Vagina (tissue), 2 donors: ENCODE measurements around the gene TNS1. TPM values are rescaled to one million over a fixed set of nuclear protein-coding genes. Genes with fewer than 3 reads are reported as not detected.

Experiments used
- DNase-seq, 2 donors: peaks; one replicate each; pipeline ENCODE4 v3.0.0-alpha.2; 2017; ENCODE audit errors: extremely low spot score in 2 of 2
- H3K27ac ChIP-seq: fragments of 200-600 bp; sonication (generic); one replicate; pipeline ENCODE4 v1.5.1; 2019
- H3K27me3 ChIP-seq: fragments of 200-600 bp; sonication (generic); one replicate; pipeline ENCODE4 v1.5.1; 2019
- H3K36me3 ChIP-seq, 2 donors: fragments of 200-600 bp; sonication (generic); one replicate each; pipeline ENCODE4 v1.5.1; 2017 to 2019
- H3K4me1 ChIP-seq: fragments of 200-600 bp; sonication (generic); one replicate; pipeline ENCODE4 v1.5.1; 2019
- H3K4me3 ChIP-seq, 2 donors: fragments of 200-600 bp; sonication (generic); 1 replicate in 1 of 2; 2 replicates in 1 of 2; pipeline ENCODE4 v1.5.1; 2016 to 2019
- H3K9me3 ChIP-seq: fragments of 200-600 bp; sonication (generic); one replicate; pipeline ENCODE4 v1.5.1; 2019
- POLR2A ChIP-seq, 2 donors: fragments of 450-650 bp; IDR thresholded peaks; one replicate each; pipeline ENCODE4 v1.6.1; 2017; ENCODE audit warnings: antibody characterized with exemption in 2 of 2, mild to moderate bottlenecking in 2 of 2, moderate library complexity in 2 of 2
- POLR2AphosphoS5 ChIP-seq, 2 donors: sonication (generic); formaldehyde crosslinking; IDR thresholded peaks; one replicate each; pipeline ENCODE4 v1.9.0; 2017; ENCODE audit warnings: antibody characterized with exemption in 2 of 2, mild to moderate bottlenecking in 2 of 2, low read depth in 1 of 2; ENCODE audit not compliant: insufficient read depth in 1 of 2
- intact Hi-C: fragments of 100-400 bp; cut with DNase I; formaldehyde crosslinking; loops from one replicate; pipeline ENCODE4 v1.15.1; 2023
- total RNA-seq: library from RNA; depleted of rRNA; stranded (reverse); fragments of >200 nt; gene quantifications from one replicate; pipeline ENCODE4 v1.2.3, GENCODE V29; 2016
- TF ChIP-seq, protein P1 (sequence below), 3 experiments: fragments of 450-650 bp in 2 of 3; fragments of 200-600 bp in 1 of 3; sonication (generic) in 1 of 3; IDR thresholded peaks; one replicate each; pipeline ENCODE4 v1.5.1; 2017 to 2019; ENCODE audit warnings: antibody characterized with exemption in 3 of 3, mild to moderate bottlenecking in 2 of 3, moderate library complexity in 2 of 3

Gene TNS1
- total RNA-seq, 1 donor from 2014 or later: 216 TPM

DNA sequence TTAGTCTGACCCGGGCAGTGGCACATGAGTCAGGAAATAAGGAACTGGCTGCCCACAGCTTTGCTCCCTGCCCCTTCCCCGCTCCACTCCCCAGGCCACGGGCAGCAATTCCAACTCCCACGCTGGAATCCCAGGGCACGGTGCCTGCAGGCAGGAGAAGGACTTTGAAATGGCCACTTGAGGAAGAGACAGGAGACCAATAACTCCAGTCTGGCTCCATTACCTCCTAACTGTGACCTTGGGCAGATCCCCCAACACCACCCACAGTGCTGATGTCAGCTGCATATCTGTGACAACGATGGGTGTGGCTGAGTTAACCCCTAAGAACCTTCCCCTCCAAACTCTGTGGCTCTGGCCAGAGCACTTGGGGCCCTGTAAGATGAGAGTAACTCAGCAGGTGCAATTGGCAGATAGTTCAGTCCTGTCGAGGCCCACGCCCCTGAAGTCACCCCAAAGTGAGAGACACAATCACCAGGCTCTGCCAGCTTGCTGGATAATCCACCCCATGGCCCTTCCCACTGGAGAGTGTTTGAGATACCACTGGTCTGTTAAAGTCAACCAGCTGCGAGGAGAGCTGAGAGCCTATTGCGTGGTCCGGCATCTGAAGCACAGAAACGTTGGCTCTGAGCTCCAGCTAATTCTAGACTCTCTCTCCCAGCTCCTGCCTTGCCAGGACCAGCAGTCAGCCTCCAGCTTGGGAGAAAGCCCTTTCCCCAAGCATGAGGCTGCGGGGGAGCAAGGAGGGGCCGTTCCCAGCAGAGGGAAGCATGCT is 175.2 kb downstream of the TNS1 start:
- H3K36me3 ChIP-seq: peaks cover 0 to 41% of the 10 kb centered on the region in 2 donors
- H3K9me3 ChIP-seq: no peaks in the 10 kb centered on the region
- TF ChIP-seq, protein P1, sequence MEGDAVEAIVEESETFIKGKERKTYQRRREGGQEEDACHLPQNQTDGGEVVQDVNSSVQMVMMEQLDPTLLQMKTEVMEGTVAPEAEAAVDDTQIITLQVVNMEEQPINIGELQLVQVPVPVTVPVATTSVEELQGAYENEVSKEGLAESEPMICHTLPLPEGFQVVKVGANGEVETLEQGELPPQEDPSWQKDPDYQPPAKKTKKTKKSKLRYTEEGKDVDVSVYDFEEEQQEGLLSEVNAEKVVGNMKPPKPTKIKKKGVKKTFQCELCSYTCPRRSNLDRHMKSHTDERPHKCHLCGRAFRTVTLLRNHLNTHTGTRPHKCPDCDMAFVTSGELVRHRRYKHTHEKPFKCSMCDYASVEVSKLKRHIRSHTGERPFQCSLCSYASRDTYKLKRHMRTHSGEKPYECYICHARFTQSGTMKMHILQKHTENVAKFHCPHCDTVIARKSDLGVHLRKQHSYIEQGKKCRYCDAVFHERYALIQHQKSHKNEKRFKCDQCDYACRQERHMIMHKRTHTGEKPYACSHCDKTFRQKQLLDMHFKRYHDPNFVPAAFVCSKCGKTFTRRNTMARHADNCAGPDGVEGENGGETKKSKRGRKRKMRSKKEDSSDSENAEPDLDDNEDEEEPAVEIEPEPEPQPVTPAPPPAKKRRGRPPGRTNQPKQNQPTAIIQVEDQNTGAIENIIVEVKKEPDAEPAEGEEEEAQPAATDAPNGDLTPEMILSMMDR (IDR thresholded peaks at IDR 0.05): no peak
- TF ChIP-seq POLR2AphosphoS5 (IDR thresholded peaks at IDR 0.05; ENCODE audit: insufficient read depth in 1 of 2, low read depth in 1 of 2): peak in 1 of 2 donors; percentile 15
- no peak for TF ChIP-seq POLR2A (IDR thresholded peaks at IDR 0.05)
- intact Hi-C loops: no loop called here
- DNase-seq: no peak
- H3K4me3 ChIP-seq: no peak overlapping the region
- no peaks in the 10 kb centered on the region for H3K27me3 ChIP-seq
- peak overlapping the region; percentile 64 for H3K27ac ChIP-seq
- H3K4me1 ChIP-seq: peaks cover 38% of the 10 kb centered on the region

DNA sequence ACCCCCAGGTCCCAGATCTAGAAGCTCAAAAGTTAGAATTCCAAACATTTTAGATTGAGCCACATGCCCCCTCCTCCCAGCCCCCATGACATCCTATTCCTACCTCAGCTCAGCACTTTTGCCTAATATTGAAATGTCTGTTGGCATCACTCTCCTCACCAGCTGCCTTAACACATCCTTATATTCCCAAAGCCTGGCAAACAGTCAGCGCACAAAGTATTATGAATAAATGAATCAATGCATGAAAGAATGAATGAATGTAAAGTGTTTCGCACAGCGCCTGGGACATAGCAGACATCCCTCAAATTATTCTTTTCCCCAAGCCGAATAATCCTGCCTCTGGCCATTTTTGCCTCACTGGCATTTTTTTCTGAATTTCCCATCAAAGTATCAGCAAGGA is 175.8 kb downstream of the TNS1 start:
- Histone ChIP-seq H3K27me3 (no peaks in the 10 kb centered on the region), H3K36me3 (peaks cover 0 to 36% of the 10 kb centered on the region in 2 donors), H3K4me1 (peaks cover 44% of the 10 kb centered on the region), H3K9me3 (no peaks in the 10 kb centered on the region), H3K4me3 (no peak overlapping the region), H3K27ac (peak overlapping the region; percentile 64)
- intact Hi-C loops: no loop called here
- no peak for DNase-seq
- TF ChIP-seq POLR2A (IDR thresholded peaks at IDR 0.05) (no peak), POLR2AphosphoS5 (IDR thresholded peaks at IDR 0.05; ENCODE audit: insufficient read depth in 1 of 2, low read depth in 1 of 2) (no peak)
- TF ChIP-seq, protein P1 (IDR thresholded peaks at IDR 0.05): no peak

DNA sequence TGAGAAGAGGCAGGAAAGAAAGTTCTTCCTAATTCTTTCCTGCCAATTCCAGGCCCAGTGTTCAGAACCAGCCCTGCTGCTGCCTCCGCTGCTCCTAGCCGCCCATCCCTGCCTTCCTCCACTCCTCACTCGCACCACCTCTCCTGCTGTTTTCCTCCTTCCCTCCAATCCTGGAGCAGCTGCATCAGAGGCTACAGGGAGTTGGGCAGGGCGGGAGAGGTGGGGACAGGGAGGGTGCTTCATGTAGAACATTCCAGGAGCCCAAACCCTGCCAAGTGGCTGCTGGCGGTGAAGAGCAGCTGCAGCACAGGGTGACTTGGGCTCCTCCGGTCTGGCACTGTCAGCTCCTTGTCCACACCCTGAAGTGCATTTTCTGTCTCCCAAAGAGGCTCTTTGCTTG is 176.3 kb downstream of the TNS1 start:
- intact Hi-C loops: no loop called here
- Histone ChIP-seq H3K4me3 (no peak overlapping the region), H3K4me1 (peaks cover 46% of the 10 kb centered on the region), H3K27me3 (no peaks in the 10 kb centered on the region), H3K9me3 (no peaks in the 10 kb centered on the region), H3K27ac (peak overlapping the region; percentile 64), H3K36me3 (peaks cover 0 to 33% of the 10 kb centered on the region in 2 donors)
- TF ChIP-seq POLR2AphosphoS5 (IDR thresholded peaks at IDR 0.05; ENCODE audit: insufficient read depth in 1 of 2, low read depth in 1 of 2): peak in 1 of 2 donors; percentile 18
- no peak for TF ChIP-seq POLR2A (IDR thresholded peaks at IDR 0.05)
- DNase-seq: no peak

DNA sequence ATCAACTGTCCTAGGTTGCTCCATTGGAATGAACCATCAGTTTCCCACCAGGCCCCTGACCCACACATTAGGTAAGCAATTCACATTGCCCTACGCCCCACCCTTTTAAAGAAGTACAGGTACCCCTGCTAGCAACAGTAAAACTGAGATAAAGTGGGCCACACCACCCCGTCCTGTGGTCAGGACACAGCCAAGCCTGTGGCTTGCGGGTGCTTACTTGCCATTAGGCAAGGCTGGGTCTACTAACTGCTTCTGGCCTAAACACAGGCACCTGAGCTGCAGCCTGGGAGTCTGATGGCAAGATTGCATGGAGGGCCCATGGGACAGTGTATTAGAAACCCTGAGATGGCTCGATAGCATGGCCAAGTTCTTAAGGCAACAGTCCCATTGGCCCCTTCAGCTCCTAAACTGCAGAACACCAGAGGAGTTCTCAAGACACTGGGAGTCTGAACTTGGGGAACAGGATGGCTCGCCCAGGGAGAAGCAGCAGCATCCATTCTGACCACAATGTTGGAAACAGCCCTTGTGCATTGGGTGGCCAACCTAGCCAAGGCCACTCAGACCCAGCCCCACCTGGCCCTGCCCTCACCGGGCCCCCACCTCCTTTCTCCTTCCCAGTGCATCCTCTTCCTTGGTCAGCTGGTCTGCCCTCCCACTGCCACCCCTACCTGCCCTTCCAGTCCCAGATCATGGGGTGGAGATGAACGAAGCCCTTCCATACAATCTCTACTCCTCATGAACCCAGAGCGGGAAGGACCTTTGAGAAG is 177.1 kb downstream of the TNS1 start:
- Histone ChIP-seq H3K4me1 (peaks cover 51% of the 10 kb centered on the region), H3K27me3 (no peaks in the 10 kb centered on the region), H3K9me3 (no peaks in the 10 kb centered on the region), H3K4me3 (no peak overlapping the region), H3K27ac (no peak overlapping the region), H3K36me3 (peaks cover 0 to 31% of the 10 kb centered on the region in 2 donors)
- intact Hi-C loops: no loop called here
- no peak for TF ChIP-seq POLR2A (IDR thresholded peaks at IDR 0.05)
- TF ChIP-seq, protein P1 (IDR thresholded peaks at IDR 0.05): no peak
- TF ChIP-seq POLR2AphosphoS5 (IDR thresholded peaks at IDR 0.05; ENCODE audit: insufficient read depth in 1 of 2, low read depth in 1 of 2): no peak
- no peak for DNase-seq

DNA sequence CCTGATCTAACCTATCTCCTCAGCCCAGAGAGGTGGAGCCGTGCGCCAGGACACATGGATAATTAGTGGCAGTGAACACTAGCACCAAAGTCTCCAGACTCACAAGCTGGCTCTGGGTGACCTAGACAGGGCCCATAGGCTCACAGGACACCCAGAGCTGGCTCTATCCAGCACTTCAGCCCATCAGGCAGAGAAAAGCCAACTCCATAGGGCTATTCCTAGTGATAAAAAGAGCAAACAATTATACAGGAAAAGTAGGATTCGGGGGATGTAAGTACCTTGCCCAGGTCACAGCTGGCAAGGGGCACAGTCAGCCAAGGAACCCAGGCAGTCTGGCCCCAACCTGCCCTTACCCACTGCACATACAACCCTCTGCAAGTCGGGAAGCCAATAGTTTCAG is 178.6 kb downstream of the TNS1 start:
- no peak overlapping the region for H3K4me3 ChIP-seq
- no peak overlapping the region for H3K27ac ChIP-seq
- intact Hi-C loops: no loop called here
- no peaks in the 10 kb centered on the region for H3K9me3 ChIP-seq
- peaks cover 0 to 17% of the 10 kb centered on the region in 2 donors for H3K36me3 ChIP-seq
- TF ChIP-seq, protein P1 (IDR thresholded peaks at IDR 0.05): no peak
- TF ChIP-seq POLR2AphosphoS5 (IDR thresholded peaks at IDR 0.05; ENCODE audit: insufficient read depth in 1 of 2, low read depth in 1 of 2) (no peak), POLR2A (IDR thresholded peaks at IDR 0.05) (no peak)
- no peaks in the 10 kb centered on the region for H3K27me3 ChIP-seq
- peaks cover 55% of the 10 kb centered on the region for H3K4me1 ChIP-seq
- no peak for DNase-seq
